ENCODE data around the gene FITM1.

DNA sequence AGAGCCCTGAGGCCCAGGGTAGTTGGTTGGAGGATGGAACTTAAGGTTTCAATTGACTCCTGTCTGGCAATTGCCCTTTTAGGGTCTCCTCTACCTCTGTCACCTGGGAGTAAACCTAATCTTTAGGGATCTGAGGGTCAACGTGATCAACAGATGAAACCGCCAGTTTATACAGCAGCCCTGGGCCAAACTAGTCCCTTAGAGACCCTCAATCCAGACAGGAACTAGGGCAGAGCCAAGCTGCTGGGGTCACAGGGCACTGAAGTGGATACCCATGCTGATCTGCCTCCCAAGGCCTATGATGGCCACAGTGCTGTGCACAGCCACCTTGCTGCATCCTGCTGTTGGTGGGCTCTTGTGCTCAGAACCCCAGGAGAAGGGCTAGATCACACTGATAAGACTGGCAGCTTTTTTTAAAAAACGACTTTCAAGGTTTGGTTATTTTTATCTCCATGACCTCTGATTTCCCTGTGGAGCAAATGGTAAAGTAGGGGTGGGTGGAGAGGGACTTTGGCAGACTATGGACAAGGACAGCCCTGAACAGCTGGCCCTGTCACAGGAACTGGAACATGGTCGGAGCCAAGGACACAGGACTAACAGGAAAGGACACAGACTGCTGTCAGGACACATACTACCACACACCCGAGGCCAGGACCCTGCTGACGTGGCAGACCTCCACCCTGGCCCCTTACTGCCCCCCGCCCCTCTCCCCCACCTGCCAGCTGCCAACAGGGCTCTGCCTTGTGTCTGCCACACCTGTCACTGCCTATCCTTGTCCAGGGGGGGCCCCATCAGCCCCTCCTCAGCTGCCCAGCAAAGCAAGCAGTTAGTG, 474 bp downstream of the FITM1 start:
- TF ChIP-seq CBX2 (IDR thresholded peaks at IDR 0.05; ENCODE audit: borderline replicate concordance, low read depth) (no peak), NR3C1 (IDR thresholded peaks at IDR 0.05) (no peak)

Measured in A549 (cell line).